OCI-LY3 (cell line): ENCODE measurements around the gene CDH23.

Source experiments
- CTCF ChIP-seq: fragments of 200-600, 300-600 bp; sonication (generic); IDR thresholded peaks from 2 replicates; pipeline ENCODE4 v1.5.1; 2014; ENCODE audit warnings: antibody characterized with exemption, low read length, low read depth
- EZH2phosphoT487 ChIP-seq: fragments of 200-600 bp; shearing (Covaris generic); IDR thresholded peaks from 2 replicates; pipeline ENCODE4 v1.6.1; 2018; ENCODE audit warnings: antibody characterized with exemption, mixed run types, low read depth

GRCh38 chr10:71577345-71577744 is 180.6 kb downstream of the CDH23 start:
- TF ChIP-seq CTCF, result no peak
- no peak for TF ChIP-seq EZH2phosphoT487
